Skeletal muscle satellite cell (primary cell): ENCODE data around the gene APOB. TPM values are rescaled to one million over a fixed set of nuclear protein-coding genes. Genes with fewer than 3 reads are reported as not detected.
A peak's percentile ranks its signal among the peaks of the same experiment; 100 is the strongest.

ENCODE experiments used
- H3K27me3 ChIP-seq: 2 replicates; pipeline ENCODE4 v1.7.0; 2013; ENCODE audit warnings: low read length; ENCODE audit not compliant: control insufficient read depth, insufficient read depth
- H3K36me3 ChIP-seq: 2 replicates; pipeline ENCODE4 v1.7.0; 2013; ENCODE audit warnings: mild to moderate bottlenecking, control low read depth, low read length; ENCODE audit not compliant: insufficient read depth
- H3K4me1 ChIP-seq: 2 replicates; pipeline ENCODE4 v1.7.0; 2013; ENCODE audit warnings: low read length; ENCODE audit not compliant: control insufficient read depth, insufficient read depth
- H3K4me2 ChIP-seq: 2 replicates; pipeline ENCODE4 v1.7.0; 2013; ENCODE audit warnings: mild to moderate bottlenecking, low read length
- H3K4me3 ChIP-seq: 2 replicates; pipeline ENCODE4 v1.7.0; 2013; ENCODE audit warnings: low read length
- H3K9ac ChIP-seq: 2 replicates; pipeline ENCODE4 v1.7.0; 2013; ENCODE audit warnings: mild to moderate bottlenecking, low read depth, low read length, moderate library complexity
- H3K9me3 ChIP-seq: replicated peaks from 2 replicates; pipeline ENCODE4 v1.7.0; 2013; ENCODE audit warnings: mild to moderate bottlenecking, control low read depth, low read length
- total RNA-seq: library from RNA; depleted of rRNA; stranded (reverse); fragments of >200 nt; gene quantifications from 2 replicates; pipeline ENCODE4 v1.2.3, GENCODE V29; 2012; rRNA removed

The APOB gene, protein sequence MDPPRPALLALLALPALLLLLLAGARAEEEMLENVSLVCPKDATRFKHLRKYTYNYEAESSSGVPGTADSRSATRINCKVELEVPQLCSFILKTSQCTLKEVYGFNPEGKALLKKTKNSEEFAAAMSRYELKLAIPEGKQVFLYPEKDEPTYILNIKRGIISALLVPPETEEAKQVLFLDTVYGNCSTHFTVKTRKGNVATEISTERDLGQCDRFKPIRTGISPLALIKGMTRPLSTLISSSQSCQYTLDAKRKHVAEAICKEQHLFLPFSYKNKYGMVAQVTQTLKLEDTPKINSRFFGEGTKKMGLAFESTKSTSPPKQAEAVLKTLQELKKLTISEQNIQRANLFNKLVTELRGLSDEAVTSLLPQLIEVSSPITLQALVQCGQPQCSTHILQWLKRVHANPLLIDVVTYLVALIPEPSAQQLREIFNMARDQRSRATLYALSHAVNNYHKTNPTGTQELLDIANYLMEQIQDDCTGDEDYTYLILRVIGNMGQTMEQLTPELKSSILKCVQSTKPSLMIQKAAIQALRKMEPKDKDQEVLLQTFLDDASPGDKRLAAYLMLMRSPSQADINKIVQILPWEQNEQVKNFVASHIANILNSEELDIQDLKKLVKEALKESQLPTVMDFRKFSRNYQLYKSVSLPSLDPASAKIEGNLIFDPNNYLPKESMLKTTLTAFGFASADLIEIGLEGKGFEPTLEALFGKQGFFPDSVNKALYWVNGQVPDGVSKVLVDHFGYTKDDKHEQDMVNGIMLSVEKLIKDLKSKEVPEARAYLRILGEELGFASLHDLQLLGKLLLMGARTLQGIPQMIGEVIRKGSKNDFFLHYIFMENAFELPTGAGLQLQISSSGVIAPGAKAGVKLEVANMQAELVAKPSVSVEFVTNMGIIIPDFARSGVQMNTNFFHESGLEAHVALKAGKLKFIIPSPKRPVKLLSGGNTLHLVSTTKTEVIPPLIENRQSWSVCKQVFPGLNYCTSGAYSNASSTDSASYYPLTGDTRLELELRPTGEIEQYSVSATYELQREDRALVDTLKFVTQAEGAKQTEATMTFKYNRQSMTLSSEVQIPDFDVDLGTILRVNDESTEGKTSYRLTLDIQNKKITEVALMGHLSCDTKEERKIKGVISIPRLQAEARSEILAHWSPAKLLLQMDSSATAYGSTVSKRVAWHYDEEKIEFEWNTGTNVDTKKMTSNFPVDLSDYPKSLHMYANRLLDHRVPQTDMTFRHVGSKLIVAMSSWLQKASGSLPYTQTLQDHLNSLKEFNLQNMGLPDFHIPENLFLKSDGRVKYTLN (N-terminal part only)
- under 0.01 TPM in 2 replicates for total RNA-seq

DNA sequence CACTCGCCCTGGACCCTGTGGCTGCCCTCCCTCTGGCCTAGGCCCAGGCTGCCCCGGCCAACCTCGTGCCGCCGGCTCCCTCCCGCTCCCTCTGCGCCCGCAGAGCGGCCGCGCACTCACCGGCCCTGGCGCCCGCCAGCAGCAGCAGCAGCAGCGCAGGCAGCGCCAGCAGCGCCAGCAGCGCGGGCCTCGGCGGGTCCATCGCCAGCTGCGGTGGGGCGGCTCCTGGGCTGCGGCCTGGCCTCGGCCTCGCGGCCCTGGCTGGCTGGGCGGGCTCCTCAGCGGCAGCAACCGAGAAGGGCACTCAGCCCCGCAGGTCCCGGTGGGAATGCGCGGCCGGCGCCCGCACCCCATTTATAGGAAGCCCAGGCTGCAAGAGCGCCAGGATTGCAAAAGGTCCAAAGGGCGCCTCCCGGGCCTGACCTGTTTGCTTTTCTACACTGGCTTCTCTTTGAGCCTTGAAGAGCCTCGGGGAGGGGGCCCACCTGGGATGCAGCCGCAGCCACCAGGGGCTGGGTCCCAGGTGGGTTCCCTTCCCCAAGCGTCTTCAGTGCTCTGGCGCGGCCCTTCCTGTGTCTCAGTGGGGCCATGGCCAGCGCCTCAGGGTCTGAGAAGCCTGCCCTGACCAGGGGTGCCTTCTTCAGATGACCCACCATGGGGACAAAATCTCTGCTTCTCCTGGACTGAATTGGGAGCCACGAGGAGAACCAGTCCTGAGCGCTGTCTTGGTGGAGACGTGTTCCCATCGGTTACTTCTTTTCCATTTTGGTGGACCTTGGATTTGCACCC, at the start of gene APOB:
Gene APOB (minus strand): TSS at position 330 of the 789 bp plus-strand sequence. CDS start 128 bp downstream, at position 202.
- Histone ChIP-seq H3K4me2 (peak within 1 kb of the TSS; percentile 51), H3K9ac (no peak within 1 kb of the TSS), H3K4me3 (peak within 1 kb of the TSS; percentile 21)

DNA sequence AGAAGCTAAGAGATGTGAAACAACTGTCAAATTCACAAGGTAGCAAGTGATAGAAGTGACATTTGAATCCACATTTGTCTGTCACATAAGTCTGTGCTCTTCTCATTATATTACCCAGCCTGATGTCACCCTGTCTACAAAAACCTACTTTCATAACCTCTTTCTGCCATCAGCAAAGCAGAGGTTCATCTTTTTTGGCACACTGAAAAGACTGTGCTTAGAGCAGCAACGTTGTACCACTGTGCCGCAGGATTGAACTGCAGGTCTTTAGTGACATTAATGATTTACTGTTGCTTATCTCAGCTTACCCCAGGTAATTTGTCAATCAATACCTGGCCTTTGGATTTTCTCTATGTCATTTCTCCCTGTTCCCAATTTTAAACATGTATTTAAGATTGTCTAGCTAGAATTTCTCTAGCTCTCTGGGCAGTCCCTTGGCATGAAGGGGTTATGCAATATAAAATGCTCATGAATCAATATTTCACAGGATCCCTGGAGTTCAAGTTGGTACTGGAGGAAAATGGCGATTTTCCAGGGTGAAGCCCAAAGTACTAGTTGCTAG, 48.5 kb upstream of the APOB start:
- no peak overlapping the region for H3K4me3 ChIP-seq
- no peaks in the 10 kb centered on the region for H3K4me1 ChIP-seq
- H3K9me3 ChIP-seq: no peaks in the 10 kb centered on the region
- no peak overlapping the region for H3K9ac ChIP-seq
- H3K36me3 ChIP-seq: no peaks in the 10 kb centered on the region
- H3K27me3 ChIP-seq: no peaks in the 10 kb centered on the region
- H3K4me2 ChIP-seq: no peak overlapping the region

More for the DNA sequence above, at the start of gene APOB:
- Histone ChIP-seq H3K4me1 (peaks cover 4% of the 10 kb centered on the region), H3K27me3 (peaks cover 38% of the 10 kb centered on the region), H3K9me3 (no peaks in the 10 kb centered on the region), H3K36me3 (no peaks in the 10 kb centered on the region)

DNA sequence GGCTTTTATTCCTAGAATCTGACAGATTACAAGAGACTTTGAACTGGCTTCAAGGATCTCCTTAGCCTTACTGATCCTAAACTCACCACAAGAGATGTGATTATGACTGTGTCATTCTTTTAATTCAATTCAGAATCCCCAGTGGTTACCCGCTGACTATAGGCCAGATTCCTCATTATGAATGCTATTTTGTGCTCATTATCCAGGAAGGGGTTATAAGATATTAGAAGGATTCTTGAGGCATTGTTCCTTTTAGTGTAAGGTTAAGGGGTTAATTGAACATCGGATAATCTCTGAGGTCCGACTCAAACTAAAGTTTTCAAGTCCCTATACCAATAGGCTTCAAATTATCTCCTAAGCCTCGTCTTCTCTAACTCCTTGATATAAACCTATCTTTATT, 40.5 kb upstream of the APOB start:
- Histone ChIP-seq H3K36me3 (no peaks in the 10 kb centered on the region), H3K27me3 (no peaks in the 10 kb centered on the region), H3K4me1 (no peaks in the 10 kb centered on the region), H3K9me3 (no peaks in the 10 kb centered on the region), H3K4me3 (no peak overlapping the region), H3K4me2 (no peak overlapping the region), H3K9ac (no peak overlapping the region)

GRCh38 chr2:21083482-21083881, 39.6 kb upstream of the APOB start:
- no peak overlapping the region for H3K4me2 ChIP-seq
- no peaks in the 10 kb centered on the region for H3K36me3 ChIP-seq
- H3K27me3 ChIP-seq: no peaks in the 10 kb centered on the region
- H3K4me3 ChIP-seq: no peak overlapping the region
- no peak overlapping the region for H3K9ac ChIP-seq
- H3K4me1 ChIP-seq: no peaks in the 10 kb centered on the region
- H3K9me3 ChIP-seq: no peaks in the 10 kb centered on the region

- peaks cover 2% of the 10 kb centered on the region for H3K27me3 ChIP-seq
- no peaks in the 10 kb centered on the region for H3K36me3 ChIP-seq
- H3K4me2 ChIP-seq: no peak overlapping the region
- H3K9me3 ChIP-seq: no peaks in the 10 kb centered on the region
- no peaks in the 10 kb centered on the region for H3K4me1 ChIP-seq
- no peak overlapping the region for H3K4me3 ChIP-seq
- no peak overlapping the region for H3K9ac ChIP-seq
Observed at GRCh38 chr2:21078296-21078695, 34.4 kb upstream of the APOB start.

DNA sequence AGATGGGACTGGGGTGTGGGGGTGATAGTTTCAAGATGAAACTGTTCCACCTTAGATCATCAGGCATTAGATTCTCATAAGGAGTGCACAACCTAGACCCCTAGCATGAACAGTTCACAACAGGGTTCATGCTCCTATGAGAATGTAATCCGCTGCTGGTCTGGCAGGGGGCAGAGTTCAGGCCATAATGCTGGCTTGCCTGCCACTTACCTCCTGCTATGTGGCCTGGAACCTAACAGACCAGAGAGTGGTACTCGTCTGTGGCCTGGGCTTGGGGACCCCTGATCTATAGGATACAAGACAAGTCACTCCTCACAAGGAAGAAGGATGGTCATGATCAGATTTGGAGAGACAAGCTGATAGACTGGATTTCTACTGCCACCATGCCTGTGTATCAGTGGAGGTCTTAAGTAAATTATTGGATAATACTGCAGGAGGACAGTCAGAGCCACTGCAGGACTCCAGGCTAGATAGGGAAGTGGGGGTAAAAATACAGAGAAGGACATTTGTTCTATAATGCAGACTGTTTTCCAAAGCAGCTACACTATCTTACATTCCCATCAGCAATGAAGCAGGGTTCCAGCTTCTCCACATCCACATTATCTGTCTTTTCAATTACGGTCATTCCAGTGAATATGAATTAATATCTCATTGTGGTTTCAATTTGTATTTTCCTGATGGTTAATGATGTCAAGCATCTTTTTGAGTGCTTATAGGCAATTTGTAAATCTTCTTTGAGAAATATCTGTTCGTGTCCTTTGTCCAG, 28.8 kb upstream of the APOB start:
- H3K4me1 ChIP-seq: no peaks in the 10 kb centered on the region
- H3K9ac ChIP-seq: no peak overlapping the region
- H3K4me2 ChIP-seq: no peak overlapping the region
- H3K27me3 ChIP-seq: peaks cover 2% of the 10 kb centered on the region
- no peaks in the 10 kb centered on the region for H3K36me3 ChIP-seq
- no peak overlapping the region for H3K4me3 ChIP-seq
- no peaks in the 10 kb centered on the region for H3K9me3 ChIP-seq

- Histone ChIP-seq H3K4me3 (no peak overlapping the region), H3K9ac (no peak overlapping the region), H3K36me3 (no peaks in the 10 kb centered on the region), H3K9me3 (no peaks in the 10 kb centered on the region), H3K4me1 (no peaks in the 10 kb centered on the region), H3K4me2 (no peak overlapping the region), H3K27me3 (no peaks in the 10 kb centered on the region)
Observed at GRCh38 chr2:21070341-21071257, 26.7 kb upstream of the APOB start.

DNA sequence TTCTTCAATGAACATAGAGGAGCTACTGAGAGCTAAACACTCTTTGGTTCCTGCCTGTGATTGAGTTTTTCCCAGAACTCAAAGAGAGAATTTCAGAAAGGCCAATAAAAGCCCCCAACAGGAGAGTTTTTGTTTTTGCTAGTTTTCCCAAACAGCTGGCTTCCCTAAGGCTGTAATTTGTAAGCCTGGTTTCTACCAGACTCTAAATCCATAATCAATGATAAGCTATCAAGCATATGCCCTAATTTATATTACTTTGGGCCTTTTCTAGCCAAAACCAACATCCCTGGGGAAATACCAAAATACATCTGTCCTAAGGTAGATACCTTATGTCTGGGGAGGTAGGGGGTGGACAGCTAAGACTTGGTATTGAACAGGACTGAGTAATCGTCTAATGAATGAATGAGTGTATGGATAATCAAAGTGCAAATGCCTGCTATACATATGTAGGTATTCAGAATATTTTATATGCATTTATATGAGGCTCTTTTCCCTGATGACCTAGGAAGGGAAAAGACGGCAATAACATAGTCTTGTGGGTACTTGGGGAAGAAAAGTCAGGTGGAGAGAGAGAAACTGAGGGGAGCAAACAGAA, 26.0 kb upstream of the APOB start:
- Histone ChIP-seq H3K4me2 (no peak overlapping the region), H3K27me3 (no peaks in the 10 kb centered on the region), H3K4me1 (no peaks in the 10 kb centered on the region), H3K4me3 (no peak overlapping the region), H3K9me3 (no peaks in the 10 kb centered on the region), H3K9ac (no peak overlapping the region), H3K36me3 (no peaks in the 10 kb centered on the region)

GRCh38 chr2:21067859-21068537, 24.1 kb upstream of the APOB start:
- no peaks in the 10 kb centered on the region for H3K4me1 ChIP-seq
- no peaks in the 10 kb centered on the region for H3K27me3 ChIP-seq
- H3K9me3 ChIP-seq: no peaks in the 10 kb centered on the region
- no peak overlapping the region for H3K4me3 ChIP-seq
- H3K36me3 ChIP-seq: no peaks in the 10 kb centered on the region
- H3K4me2 ChIP-seq: no peak overlapping the region
- no peak overlapping the region for H3K9ac ChIP-seq
